Naive thymus-derived CD4-positive, alpha-beta T cell (primary cell): ENCODE measurements around the gene XXYLT1. TPM values are rescaled to one million over a fixed set of nuclear protein-coding genes. Genes with fewer than 3 reads are reported as not detected.

Experiments used
- ATAC-seq: fragments of 150-1000 bp; cut with Tn5 transposase; 2 replicates; pipeline ENCODE4 v1.10.0; 2021; ENCODE audit warnings: mild to moderate bottlenecking, moderate library complexity
- CTCF ChIA-PET: fragments of 350-600 bp; sonication (Branson Sonifier 250); formaldehyde crosslinking; loops from one replicate; lab custom pipeline; 2021; ENCODE audit warnings: antibody characterized with exemption; lab: Charles Lee
- POLR2A ChIA-PET: fragments of 350-600 bp; sonication (Branson Sonifier 250); formaldehyde crosslinking; loops from one replicate; lab custom pipeline; 2021; ENCODE audit warnings: antibody characterized with exemption, inconsistent platforms; lab: Charles Lee
- DNase-seq, 9 donors: peaks; one replicate each; pipeline versions ENCODE4 v3.0.0 to v3.0.0-alpha.2; 2020 to 2022; ENCODE audit warnings: mixed read lengths in 1 of 9
- H3K27ac ChIP-seq: one replicate; pipeline ENCODE4 v1.7.0; 2013; ENCODE audit warnings: mild to moderate bottlenecking, low read depth, low read length, moderate library complexity
- H3K27me3 ChIP-seq, 2 donors: one replicate each; pipeline ENCODE4 v1.7.0; 2013; ENCODE audit warnings: low read length in 2 of 2, mild to moderate bottlenecking in 2 of 2, moderate library complexity in 2 of 2; ENCODE audit not compliant: control insufficient read depth in 2 of 2, insufficient read depth in 2 of 2
- H3K36me3 ChIP-seq, 3 experiments: 1 replicate in 2 of 3; 2 replicates in 1 of 3; pipeline ENCODE4 v1.7.0; 2013; ENCODE audit warnings: low read length in 3 of 3, mild to moderate bottlenecking in 3 of 3, moderate library complexity in 1 of 3; ENCODE audit not compliant: insufficient read depth in 3 of 3, control insufficient read depth in 2 of 3
- H3K4me1 ChIP-seq, 2 donors: one replicate each; pipeline ENCODE4 v1.7.0; 2013; ENCODE audit warnings: low read length in 2 of 2, mild to moderate bottlenecking in 2 of 2, moderate library complexity in 1 of 2; ENCODE audit not compliant: control insufficient read depth in 2 of 2, insufficient read depth in 2 of 2
- H3K4me3 ChIP-seq: 2 replicates; pipeline ENCODE4 v1.7.0; 2013; ENCODE audit warnings: mild to moderate bottlenecking, low read length
- H3K9me3 ChIP-seq, 3 experiments: 1 replicate in 2 of 3; 2 replicates in 1 of 3; pipeline ENCODE4 v1.7.0; 2013; ENCODE audit warnings: low read length in 3 of 3; ENCODE audit not compliant: control insufficient read depth in 2 of 3
- H3K27ac Mint-ChIP-seq, 9 donors: one replicate each; pipeline ENCODE4 v1.8.0; 2020 to 2022; ENCODE audit warnings: mixed read lengths in 9 of 9, mild to moderate bottlenecking in 8 of 9, moderate library complexity in 5 of 9, inconsistent platforms in 2 of 9
- H3K27me3 Mint-ChIP-seq, 5 donors: one replicate each; pipeline ENCODE4 v1.8.0; 2021 to 2022; ENCODE audit warnings: mixed read lengths in 5 of 5, mild to moderate bottlenecking in 1 of 5
- H3K36me3 Mint-ChIP-seq, 5 donors: one replicate each; pipeline ENCODE4 v1.8.0; 2020 to 2022; ENCODE audit warnings: mixed read lengths in 5 of 5, mild to moderate bottlenecking in 3 of 5, inconsistent platforms in 1 of 5
- H3K4me1 Mint-ChIP-seq, 7 donors: one replicate each; pipeline ENCODE4 v1.8.0; 2020 to 2022; ENCODE audit warnings: mixed read lengths in 7 of 7, mild to moderate bottlenecking in 3 of 7, inconsistent platforms in 1 of 7
- H3K4me3 Mint-ChIP-seq, 10 donors: one replicate each; pipeline ENCODE4 v1.8.0; 2020 to 2022; ENCODE audit warnings: mild to moderate bottlenecking in 10 of 10, mixed read lengths in 10 of 10, moderate library complexity in 6 of 10, inconsistent platforms in 2 of 10
- H3K9me3 Mint-ChIP-seq, 11 donors: one replicate each; pipeline ENCODE4 v1.8.0; 2020 to 2022; ENCODE audit warnings: mixed read lengths in 11 of 11, mild to moderate bottlenecking in 4 of 11, inconsistent platforms in 1 of 11, moderate library complexity in 1 of 11
- intact Hi-C, 2 donors: fragments of 100-400 bp; cut with micrococcal nuclease; formaldehyde crosslinking; loops; one replicate each; pipeline ENCODE4 v1.15.1; 2023
- polyA plus RNA-seq, 2 donors: library from polyadenylated mRNA; unstranded; fragments of 300-500 nt; fragmentation: Illumina TruSeq; gene quantifications; one replicate each; pipeline ENCODE4 v1.2.3, GENCODE V29; 2021
- total RNA-seq, 6 experiments: library from RNA in 5 of 6; stranded (reverse) in 5 of 6; gene quantifications; 1 replicate in 5 of 6; 2 replicates in 1 of 6; pipeline ENCODE4 v1.2.3 and lab custom pipeline; 2021 to 2026

Gene XXYLT1
- total and polyA plus RNA-seq, 7 experiments from 2014 or later: 4.1 to 11.7 (median 7.2) TPM

DNA sequence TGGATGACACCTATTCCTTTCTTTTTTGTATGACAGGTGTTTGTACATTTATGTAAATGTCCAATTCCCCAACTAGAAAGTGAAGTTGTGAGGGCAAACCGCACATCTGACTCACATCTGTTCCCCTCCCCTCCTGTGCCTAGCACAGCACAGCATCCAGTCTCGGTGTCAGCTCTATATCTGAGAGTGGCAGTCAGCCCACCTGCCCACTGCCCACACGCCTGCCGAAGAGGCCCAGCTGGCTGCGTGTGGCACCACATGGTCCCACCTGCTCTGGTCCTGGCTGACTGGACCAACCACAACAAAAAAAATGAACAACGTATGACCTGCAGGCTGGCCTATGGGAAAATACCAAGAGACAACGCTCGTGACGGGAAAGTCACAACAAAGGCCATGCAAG, 62.8 kb downstream of the XXYLT1 start:
- intact Hi-C loops: no loop called here
- H3K4me3 Mint-ChIP-seq: no peak overlapping the region
- H3K4me1 ChIP-seq: peaks cover 0 to 4% of the 10 kb centered on the region in 2 donors
- ChIA-PET POLR2A (interaction anchor here (0.7 kb wide), 1 partner anchor 73 kb away, joined by 3 read pairs; no protein-coding TSS in a partner anchor), CTCF (no interaction called here)
- no peak overlapping the region for H3K4me3 ChIP-seq
- no peaks in the 10 kb centered on the region for H3K36me3 ChIP-seq
- H3K27me3 Mint-ChIP-seq: no peaks in the 10 kb centered on the region
- DNase-seq (no peak), ATAC-seq (no peak)
- peaks cover 0 to 13% (median 5%) of the 10 kb centered on the region in 5 donors for H3K36me3 Mint-ChIP-seq
- H3K27me3 ChIP-seq: no peaks in the 10 kb centered on the region
- peaks cover 3 to 26% (median 9%) of the 10 kb centered on the region in 7 donors for H3K4me1 Mint-ChIP-seq
- no peaks in the 10 kb centered on the region for H3K9me3 ChIP-seq
- no peak overlapping the region for H3K27ac ChIP-seq
- H3K27ac Mint-ChIP-seq: no peak overlapping the region
- H3K9me3 Mint-ChIP-seq: peaks cover 0 to 4% (median 0%) of the 10 kb centered on the region in 11 donors

DNA sequence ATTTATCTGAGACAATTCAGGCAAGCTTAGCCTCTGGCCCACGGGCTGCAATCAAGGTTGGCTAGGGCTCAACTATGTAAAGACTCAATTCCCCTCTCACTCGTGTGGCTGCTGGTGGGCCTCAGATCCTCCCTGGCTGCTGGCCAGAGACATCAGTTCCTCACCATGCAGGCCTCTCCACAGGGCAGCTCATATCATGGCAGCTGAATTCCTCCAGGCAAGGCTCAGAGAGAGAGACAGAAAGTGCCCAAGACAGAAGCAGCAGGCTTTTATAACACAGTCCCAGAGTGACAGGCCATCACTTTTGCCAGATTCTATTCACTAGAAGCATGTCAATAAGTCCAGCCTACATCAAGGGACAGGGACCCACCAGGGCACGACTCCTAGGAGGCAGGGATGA, 63.2 kb downstream of the XXYLT1 start:
- Mint-ChIP-seq H3K27me3 (no peaks in the 10 kb centered on the region), H3K36me3 (peaks cover 0 to 10% (median 5%) of the 10 kb centered on the region in 5 donors), H3K4me3 (no peak overlapping the region), H3K27ac (peak overlapping the region in 1 of 9 donors; percentile 71), H3K9me3 (peaks cover 0 to 4% (median 0%) of the 10 kb centered on the region in 11 donors), H3K4me1 (peaks cover 3 to 23% (median 7%) of the 10 kb centered on the region in 7 donors)
- ChIA-PET CTCF (no interaction called here), POLR2A (no interaction called here)
- Histone ChIP-seq H3K9me3 (no peaks in the 10 kb centered on the region), H3K36me3 (no peaks in the 10 kb centered on the region), H3K4me1 (peaks cover 0 to 4% of the 10 kb centered on the region in 2 donors), H3K27ac (no peak overlapping the region), H3K4me3 (no peak overlapping the region), H3K27me3 (no peaks in the 10 kb centered on the region)
- intact Hi-C loops: no loop called here
- DNase-seq (no peak), ATAC-seq (no peak)

DNA sequence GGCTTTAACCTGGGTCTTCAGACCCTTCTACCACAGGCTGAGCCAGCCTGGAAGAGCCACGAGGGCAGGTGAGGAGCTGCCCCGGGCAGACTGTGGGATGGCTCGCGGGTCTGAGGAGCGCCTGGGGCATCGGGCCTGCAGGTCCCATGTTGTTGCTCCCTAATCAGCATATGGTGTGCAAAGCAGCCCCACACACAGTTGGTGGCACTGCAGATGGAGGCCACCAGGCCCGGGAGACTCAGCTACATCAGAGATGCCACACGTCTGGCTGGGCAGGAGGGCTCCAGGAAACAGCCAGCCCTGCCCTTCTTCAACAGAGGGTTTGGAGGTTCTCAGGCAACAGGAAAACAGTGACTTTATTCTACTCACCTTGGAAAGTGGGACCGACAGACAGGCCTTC, 63.9 kb downstream of the XXYLT1 start:
- Histone ChIP-seq H3K4me1 (peaks cover 0 to 4% of the 10 kb centered on the region in 2 donors), H3K27ac (no peak overlapping the region), H3K4me3 (no peak overlapping the region), H3K36me3 (no peaks in the 10 kb centered on the region), H3K27me3 (no peaks in the 10 kb centered on the region), H3K9me3 (no peaks in the 10 kb centered on the region)
- peaks cover 3 to 22% (median 7%) of the 10 kb centered on the region in 7 donors for H3K4me1 Mint-ChIP-seq
- H3K27me3 Mint-ChIP-seq: no peaks in the 10 kb centered on the region
- peaks cover 0 to 9% (median 5%) of the 10 kb centered on the region in 5 donors for H3K36me3 Mint-ChIP-seq
- CTCF ChIA-PET: no interaction called here
- no peak overlapping the region for H3K27ac Mint-ChIP-seq
- no peak for DNase-seq
- intact Hi-C loops: no loop called here
- POLR2A ChIA-PET: no interaction called here
- H3K9me3 Mint-ChIP-seq: peaks cover 0 to 4% (median 0%) of the 10 kb centered on the region in 11 donors
- no peak overlapping the region for H3K4me3 Mint-ChIP-seq
- no peak for ATAC-seq

DNA sequence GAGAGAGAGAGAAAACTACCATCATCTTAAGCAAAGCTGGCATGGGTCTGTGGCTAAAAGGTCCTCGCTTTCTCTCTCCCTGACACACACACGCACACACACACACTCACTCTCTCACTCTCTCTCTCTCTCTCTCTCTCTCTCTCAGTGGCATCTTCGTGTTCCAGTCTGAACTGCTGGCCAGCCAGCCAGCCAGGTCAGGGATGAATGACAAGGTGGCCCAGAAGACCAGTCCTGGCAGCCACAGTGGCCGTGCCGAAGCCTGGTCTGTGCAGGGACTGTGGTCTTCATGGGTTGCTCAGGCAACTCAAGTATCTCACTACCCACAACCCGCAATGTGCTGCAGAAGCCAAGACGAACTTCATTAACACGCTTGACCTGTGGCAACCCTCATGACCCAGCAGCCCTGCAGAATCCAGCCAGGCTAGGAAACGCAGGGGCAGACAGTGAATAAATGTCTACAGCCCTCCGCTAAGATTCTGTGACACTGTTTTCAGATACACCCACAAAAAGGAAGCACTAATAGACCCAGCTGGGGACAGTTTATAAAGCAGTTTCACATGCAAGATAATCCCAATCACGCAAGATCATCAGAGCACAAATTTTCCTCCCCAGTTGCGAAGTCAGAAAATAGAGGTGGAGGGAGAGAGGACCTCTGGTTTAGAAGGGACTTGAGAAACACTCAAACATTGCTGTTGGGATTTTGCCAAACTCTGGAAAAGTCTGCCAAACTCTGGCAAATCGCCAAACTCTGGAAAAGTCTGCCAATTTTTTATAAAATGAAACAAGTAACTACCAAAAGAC, 66.4 kb downstream of the XXYLT1 start:
- DNase-seq (no peak), ATAC-seq (peak; percentile 45)
- Mint-ChIP-seq H3K36me3 (peaks cover 0 to 10% (median 4%) of the 10 kb centered on the region in 5 donors), H3K27ac (no peak overlapping the region), H3K4me1 (peaks cover 0 to 18% (median 4%) of the 10 kb centered on the region in 7 donors), H3K9me3 (no peaks in the 10 kb centered on the region), H3K27me3 (no peaks in the 10 kb centered on the region), H3K4me3 (peak overlapping the region in 1 of 10 donors; percentile 75)
- ChIA-PET CTCF (interaction anchor here (0.7 kb wide), 1 partner anchor 12 kb away, joined by 7 read pairs; no protein-coding TSS in a partner anchor), POLR2A (interaction anchor here (0.6 kb wide), 1 partner anchor 93 kb away, joined by 4 read pairs; no protein-coding TSS in a partner anchor)
- Histone ChIP-seq H3K4me1 (peaks cover 0 to 4% of the 10 kb centered on the region in 2 donors), H3K4me3 (no peak overlapping the region), H3K27me3 (no peaks in the 10 kb centered on the region), H3K9me3 (no peaks in the 10 kb centered on the region), H3K36me3 (no peaks in the 10 kb centered on the region), H3K27ac (no peak overlapping the region)
- intact Hi-C loops: no loop called here

DNA sequence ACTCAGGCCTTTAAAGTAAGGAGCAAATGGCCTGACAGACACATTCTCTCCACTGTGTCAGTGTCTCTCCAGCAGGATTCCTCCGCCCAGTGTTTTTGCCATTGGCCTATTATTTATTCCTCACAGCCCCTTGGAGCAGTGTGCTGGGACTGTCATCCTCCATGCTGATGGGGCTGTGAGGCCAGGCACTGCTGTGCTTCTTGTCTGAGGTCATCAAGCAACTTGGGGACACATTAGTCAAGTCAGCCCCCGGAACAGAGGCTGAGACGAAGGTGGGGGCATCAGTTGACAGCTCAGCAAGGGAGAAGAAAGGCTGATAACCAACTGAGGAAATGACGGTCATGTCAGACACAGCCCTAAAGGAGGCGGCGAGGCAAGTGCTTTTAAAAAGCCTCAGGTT, 67.4 kb downstream of the XXYLT1 start:
- CTCF ChIA-PET: interaction anchor here (0.6 kb wide), 1 partner anchor 1173 kb away, joined by 4 read pairs; no protein-coding TSS in a partner anchor
- no peaks in the 10 kb centered on the region for H3K27me3 Mint-ChIP-seq
- peaks cover 0 to 18% (median 4%) of the 10 kb centered on the region in 7 donors for H3K4me1 Mint-ChIP-seq
- peaks cover 0 to 12% (median 4%) of the 10 kb centered on the region in 5 donors for H3K36me3 Mint-ChIP-seq
- Histone ChIP-seq H3K4me1 (peaks cover 0 to 4% of the 10 kb centered on the region in 2 donors), H3K4me3 (no peak overlapping the region), H3K9me3 (no peaks in the 10 kb centered on the region), H3K27me3 (no peaks in the 10 kb centered on the region), H3K27ac (no peak overlapping the region), H3K36me3 (no peaks in the 10 kb centered on the region)
- H3K27ac Mint-ChIP-seq: peak overlapping the region in 3 of 9 donors; percentile 22 to 46 (median 24)
- DNase-seq: no peak
- POLR2A ChIA-PET: no interaction called here
- H3K9me3 Mint-ChIP-seq: no peaks in the 10 kb centered on the region
- peak; percentile 64 for ATAC-seq
- H3K4me3 Mint-ChIP-seq: peak overlapping the region in 1 of 10 donors; percentile 9
- intact Hi-C loops: no loop called here

DNA sequence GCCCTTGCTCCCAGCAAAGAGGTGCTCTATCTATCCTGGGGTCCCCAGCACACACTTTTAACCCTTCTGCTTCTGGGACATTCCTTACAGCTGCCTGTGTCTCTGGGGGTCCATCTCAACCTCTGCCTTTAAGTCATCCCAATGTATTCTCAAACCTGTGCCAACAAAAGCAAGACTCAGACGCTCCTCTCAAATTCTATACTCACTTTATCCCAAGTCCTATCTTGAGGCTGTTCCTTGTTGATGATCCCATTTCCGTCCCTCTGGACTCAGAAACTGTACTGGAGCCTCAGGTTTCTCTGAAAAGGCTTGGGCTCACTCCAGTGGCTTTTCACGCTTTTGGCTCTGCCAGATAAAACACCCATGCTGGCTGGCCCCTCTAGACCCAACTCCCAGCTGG, 69.7 kb downstream of the XXYLT1 start:
- peak overlapping the region in 1 of 9 donors; percentile 11 for H3K27ac Mint-ChIP-seq
- no peaks in the 10 kb centered on the region for H3K27me3 ChIP-seq
- H3K36me3 ChIP-seq: no peaks in the 10 kb centered on the region
- H3K36me3 Mint-ChIP-seq: peaks cover 0 to 12% (median 2%) of the 10 kb centered on the region in 5 donors
- DNase-seq (no peak), ATAC-seq (no peak)
- peaks cover 0 to 18% (median 0%) of the 10 kb centered on the region in 7 donors for H3K4me1 Mint-ChIP-seq
- intact Hi-C loops: no loop called here
- no peaks in the 10 kb centered on the region for H3K27me3 Mint-ChIP-seq
- ChIA-PET POLR2A (no interaction called here), CTCF (no interaction called here)
- H3K27ac ChIP-seq: no peak overlapping the region
- no peak overlapping the region for H3K4me3 Mint-ChIP-seq
- peaks cover 0 to 4% of the 10 kb centered on the region in 2 donors for H3K4me1 ChIP-seq
- no peak overlapping the region for H3K4me3 ChIP-seq
- H3K9me3 Mint-ChIP-seq: no peaks in the 10 kb centered on the region
- H3K9me3 ChIP-seq: no peaks in the 10 kb centered on the region
